HG03521 (cell line): ENCODE data around the gene HTRA3.

Experiments used
- ATAC-seq: cut with Tn5 transposase; IDR thresholded peaks from one replicate; pipeline ENCODE4 v1.9.1; 2021; ENCODE audit warnings: mild to moderate bottlenecking, moderate library complexity; ENCODE audit not compliant: unreplicated experiment

Gene HTRA3

GRCh38 chr4:8352368-8353157 lies 83.0 kb downstream of the HTRA3 start:
- ATAC-seq = no peak

- no peak for ATAC-seq
These were observed 83.7 kb downstream of the HTRA3 start for GRCh38 chr4:8353158-8353669.

- ATAC-seq = no peak
These were observed 84.4 kb downstream of the HTRA3 start for GRCh38 chr4:8353912-8354453.

GRCh38 chr4:8355306-8355705 lies 85.8 kb downstream of the HTRA3 start:
- no peak for ATAC-seq

- ATAC-seq = no peak
These were observed 86.5 kb downstream of the HTRA3 start for GRCh38 chr4:8355864-8356565.
